TTC549 (cell line): Measurements from ENCODE around the gene CDK6.

Source experiments
- FAIRE-seq: peaks from 2 replicates; lab custom pipeline; 2012; peaks lifted over from hg19 to GRCh38; lab: Jason Lieb, UNC

CDK6 gene

DNA sequence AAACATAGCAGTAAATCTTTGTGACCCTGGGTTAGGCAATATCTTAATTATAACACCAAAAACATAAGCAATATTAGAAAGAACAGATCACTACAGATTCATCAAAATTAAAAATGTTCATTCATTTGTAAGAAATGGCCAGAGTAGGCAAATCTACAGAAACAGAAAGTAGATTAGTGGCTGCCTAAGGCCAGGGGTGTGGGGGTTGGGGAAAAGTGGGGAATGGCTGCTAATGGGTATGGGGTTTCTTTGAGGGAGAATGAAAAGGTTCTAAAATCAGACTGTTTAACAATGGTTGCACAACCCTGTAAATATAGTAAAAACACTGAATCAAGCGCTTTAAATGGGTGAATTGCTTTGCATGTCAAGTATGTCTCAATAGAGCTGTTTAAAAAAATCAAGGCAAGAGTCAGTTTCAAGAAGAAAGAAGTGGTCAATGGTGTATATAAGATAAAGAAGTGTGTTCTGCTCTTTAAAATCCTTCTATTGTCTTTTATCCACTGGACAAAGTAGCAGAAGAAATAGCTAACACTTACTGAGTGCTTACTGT is 42.6 kb downstream of the CDK6 start:
- no peak for FAIRE-seq

DNA sequence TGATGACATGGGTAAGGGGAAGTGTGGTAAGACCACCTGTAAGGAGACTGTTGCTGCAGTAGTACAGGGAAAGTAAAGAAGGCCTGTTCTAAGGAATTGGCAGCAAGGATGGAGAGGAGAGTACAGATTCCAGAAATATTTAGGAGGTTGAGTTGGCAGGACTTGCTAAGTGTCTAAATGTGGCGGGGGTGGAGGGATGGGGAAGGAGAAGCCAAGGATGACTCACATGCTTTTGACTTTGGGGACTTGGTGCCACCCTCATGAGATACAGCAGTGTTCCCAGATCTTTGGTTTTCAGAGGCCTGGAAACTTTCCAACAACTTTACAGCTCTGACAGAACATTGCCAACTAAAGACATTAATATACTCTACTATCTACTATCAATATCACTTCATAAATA is 45.4 kb downstream of the CDK6 start:
- FAIRE-seq = no peak

DNA sequence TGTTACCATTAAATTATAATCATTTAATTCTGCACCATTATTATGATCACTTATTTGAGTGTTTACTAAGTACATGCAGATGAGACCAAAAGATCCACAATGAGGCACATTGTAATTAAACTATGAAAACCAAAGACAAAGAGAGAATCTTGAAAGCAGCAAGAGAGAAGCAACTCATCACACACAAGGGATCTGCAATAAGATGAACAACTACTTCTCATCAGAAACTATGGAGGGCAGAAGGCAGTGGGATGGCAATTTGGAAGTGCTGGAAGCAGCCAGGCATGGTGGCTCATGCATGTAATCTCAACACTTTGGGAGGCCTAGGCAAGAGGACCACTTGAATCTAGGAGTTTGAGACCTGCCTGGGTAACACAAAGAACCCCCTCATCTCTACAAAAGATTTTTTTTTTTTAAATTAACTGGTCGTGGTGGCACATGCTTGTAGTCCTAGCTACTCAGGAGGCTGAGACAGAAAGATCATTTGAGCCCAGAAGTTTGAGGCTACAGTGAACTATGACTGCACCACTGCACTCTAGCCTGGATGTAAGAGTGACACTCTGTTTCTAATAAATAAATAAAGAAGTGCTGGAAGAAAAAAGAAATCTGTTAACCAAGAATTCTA is 47.7 kb downstream of the CDK6 start:
- FAIRE-seq = no peak

DNA sequence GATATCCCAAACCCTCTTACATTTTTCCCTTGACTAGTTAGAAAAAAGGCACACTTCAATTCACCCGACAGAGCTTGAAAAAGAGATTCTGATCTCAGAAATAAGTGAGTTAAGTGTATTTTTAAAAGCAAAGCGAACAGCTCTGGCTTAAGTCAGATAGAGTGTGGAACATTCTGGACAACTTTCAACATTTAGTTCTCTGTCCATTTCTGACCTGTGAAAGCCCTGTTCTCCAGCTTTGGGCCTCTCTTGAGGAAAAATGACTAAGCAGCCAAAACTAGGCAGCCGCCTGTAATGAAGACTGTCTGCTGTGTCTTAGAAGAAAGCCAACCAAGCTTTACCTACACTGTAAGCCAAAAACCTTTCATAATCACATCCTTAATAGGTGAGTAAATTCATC is 50.5 kb downstream of the CDK6 start:
- FAIRE-seq = no peak

DNA sequence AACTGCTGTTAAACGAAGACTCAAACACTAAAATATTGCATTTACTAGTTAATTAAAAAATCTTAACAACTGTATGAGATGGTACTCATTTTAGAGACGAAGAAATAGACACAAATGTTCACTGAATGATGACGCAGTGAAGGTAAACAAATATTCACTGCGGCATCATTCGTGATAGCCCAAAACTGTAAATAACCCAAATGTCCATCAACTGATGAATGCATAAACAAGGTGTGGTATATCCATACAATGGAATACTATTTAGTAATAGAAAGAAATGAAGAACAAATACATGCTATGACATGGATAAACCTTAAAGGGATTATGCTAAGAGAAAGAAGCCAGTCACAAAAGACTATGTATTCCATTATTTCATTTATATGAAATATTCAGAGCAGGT is 51.4 kb downstream of the CDK6 start:
- FAIRE-seq = no peak

DNA sequence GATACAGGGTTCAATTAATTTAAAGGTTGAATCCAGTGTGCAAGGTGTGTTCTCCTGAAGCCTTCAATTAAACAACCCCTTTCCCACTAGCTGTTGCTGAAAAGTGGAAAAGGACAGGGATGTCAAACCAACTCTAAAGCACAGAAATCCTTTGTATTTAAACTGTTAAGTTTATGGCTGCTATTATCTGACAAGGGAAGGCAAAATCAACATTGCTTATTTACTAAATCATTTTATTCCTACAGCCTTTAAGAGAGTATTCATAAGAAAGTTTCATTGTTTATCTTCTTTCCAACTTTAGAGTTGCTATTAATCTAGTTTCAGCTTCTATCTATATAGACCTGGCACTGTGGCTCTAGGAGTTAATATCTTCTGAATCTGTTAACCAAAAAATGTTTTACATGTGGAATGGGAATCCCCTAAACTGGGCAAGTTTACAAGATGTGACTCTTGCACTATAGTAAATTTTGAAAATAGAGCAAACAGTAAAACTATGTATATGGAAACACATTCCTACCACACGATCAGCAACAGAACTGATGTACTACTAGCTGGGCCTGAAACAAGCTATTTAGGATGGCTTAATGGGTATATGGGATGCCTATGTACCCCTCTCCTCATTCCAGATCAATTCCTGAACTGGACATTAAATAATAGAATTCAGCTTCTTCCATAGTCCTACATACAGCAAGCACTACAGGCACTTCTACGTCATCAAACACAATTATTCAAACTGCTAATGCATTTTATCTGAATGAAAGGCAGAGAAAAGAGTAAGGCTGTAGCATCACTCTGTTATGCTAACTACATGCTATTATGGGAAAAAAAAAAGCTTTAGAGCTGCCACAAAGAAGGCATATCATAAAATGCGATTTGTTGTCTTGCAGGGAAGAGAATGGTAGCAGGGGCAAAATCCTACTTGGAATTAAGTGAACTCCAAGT is 52.8 kb downstream of the CDK6 start:
- no peak for FAIRE-seq

DNA sequence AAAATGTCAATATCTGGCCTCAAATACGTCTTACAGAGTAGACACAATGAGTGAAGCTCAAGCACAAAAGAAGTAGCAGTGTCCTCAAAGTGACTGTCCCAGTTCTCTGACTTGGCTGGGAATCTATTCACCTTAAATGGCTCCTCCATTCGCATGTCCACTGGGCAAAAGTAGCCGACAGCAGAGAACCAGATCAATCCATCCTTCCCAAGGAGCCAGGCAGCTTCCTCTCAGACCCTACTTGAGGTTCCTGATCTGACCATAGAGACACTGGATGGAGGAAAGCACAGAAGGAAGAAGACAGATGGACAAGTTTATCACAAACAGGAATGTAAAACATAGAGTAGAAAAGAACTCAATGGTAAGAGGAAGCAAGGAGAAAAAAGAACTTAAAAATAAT is 53.5 kb downstream of the CDK6 start:
- FAIRE-seq = no peak

DNA sequence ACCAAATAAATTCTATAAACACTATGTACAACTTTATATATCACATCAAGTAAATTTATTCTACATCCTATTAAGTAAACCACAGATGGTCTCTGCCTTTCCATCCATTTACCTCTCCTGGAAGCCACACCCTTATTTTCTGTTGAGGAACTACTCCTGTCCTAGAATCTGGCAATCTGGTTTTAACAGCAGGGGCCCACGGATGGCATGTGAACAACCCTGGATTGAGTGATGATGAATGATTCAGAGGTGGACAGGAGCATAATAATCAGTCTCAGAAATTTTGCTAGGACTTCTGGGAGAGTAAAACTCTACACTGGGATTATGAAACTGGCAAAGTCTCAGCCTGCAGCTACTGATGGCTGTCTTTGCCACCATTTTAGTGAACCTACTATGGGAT is 54.1 kb downstream of the CDK6 start:
- no peak for FAIRE-seq

DNA sequence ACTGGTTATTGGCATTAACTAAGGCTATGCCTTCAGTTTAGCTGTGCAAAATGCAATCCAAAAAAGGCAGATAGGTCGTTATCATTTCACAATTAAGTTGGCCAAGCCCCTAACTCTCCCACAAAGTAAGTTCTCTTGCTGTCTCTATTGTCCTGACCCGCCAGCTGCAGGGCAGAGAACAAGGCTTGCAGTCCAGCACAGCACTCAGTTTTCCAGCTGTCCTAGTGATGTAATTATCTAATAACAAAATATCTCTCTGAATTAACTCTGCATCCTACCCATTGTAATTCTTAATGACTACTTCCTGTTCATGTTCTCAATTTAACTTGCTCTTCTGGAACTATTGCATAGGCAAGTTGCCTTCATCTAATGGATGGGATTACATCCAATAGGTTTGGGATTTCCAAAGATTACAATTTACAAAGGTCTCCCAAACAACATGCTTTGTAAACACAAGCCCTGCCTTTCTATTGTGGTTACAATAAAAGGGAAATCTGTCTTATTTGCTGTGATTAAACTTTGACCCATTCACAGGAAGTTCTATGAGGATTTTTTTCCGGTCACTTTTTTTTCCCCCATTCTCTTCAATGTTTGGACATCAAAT is 55.2 kb downstream of the CDK6 start:
- FAIRE-seq = no peak

DNA sequence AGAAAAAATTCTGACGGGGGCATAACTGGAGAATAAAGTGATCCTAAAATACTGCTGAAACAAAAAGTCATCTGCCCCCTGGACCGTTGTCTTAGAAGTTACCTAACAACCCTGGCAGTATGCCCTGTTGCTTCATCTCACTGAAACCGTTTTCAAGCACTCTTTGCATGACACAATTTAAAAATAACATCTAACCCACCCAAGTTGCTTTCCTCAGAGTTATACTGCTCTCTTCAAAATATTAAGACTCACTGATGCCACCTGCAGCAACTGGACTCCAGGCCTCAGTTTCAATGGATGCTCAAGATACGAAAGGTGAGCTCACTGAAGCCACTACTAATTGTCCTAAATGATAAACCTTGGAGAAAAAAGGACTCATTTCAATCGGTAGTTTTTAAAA is 57.4 kb downstream of the CDK6 start:
- FAIRE-seq = no peak

DNA sequence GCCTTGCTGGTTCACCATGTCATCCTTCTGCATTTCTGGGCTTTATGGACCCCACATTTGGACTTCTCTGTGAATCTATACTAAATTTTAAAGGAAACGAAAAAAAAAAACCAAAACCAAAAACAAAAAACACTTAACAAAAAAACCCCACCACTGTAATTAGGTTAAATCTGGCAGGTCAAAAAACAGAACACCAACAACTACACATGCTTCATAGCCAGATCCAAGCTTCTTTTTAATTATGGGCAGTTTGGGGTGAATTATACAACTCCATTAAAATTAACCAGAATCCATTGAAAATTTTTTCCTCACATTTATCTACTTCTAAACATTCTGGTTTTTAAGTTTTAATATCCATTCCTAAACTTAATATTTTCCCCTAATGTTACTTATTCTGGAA is 58.4 kb downstream of the CDK6 start:
- no peak for FAIRE-seq

DNA sequence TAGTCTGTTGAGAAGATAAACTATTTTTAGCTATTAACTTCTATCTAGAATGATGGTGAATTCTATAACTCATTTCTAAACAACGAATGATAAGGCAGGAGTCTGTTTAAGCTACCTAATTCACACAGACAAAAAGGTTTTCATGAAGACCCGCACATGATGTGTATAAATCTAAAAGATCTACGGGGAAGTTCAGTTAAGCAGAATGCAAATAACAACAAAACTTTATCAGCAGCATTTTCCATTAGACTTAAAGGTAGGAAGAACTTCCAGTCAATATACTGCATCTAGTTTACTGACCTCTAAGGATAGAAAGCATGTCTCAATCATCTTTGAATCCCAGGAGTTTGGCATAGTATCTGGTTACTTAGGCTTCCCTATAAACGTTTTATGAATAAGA is 62.6 kb downstream of the CDK6 start:
- FAIRE-seq = no peak

DNA sequence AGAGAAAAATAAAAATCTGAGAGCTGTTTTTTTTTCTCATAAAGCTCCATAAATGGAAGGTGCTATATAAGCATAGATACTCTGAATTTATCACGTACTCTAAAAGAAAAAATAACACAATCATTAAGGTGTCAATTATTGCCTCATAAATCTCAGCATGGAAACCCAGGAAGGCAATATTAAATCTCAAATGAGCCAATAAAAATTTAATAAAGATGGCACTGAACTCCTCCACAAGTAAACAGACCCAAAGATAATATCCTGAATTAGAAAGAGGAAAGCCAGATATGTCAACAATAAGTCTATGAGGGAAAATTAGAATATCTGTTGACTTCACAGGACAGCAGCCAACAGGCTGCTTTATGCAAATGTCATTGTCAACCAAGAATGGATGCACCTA is 66.5 kb downstream of the CDK6 start:
- FAIRE-seq = no peak

DNA sequence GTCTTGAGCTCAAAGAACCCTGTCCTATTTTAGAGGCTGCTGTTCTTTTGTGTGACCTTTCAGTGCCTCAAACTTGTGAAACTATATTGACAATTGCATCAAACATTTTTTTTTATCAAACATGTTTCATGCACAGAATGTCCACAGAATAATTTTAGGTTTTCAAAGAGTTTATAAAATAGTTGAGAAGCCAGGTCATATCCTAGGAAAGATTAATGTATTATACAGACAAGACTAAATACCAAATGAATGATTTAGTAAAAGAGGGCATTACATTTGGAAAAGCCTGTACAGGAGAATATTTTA is 67.0 kb downstream of the CDK6 start:
- FAIRE-seq = no peak

DNA sequence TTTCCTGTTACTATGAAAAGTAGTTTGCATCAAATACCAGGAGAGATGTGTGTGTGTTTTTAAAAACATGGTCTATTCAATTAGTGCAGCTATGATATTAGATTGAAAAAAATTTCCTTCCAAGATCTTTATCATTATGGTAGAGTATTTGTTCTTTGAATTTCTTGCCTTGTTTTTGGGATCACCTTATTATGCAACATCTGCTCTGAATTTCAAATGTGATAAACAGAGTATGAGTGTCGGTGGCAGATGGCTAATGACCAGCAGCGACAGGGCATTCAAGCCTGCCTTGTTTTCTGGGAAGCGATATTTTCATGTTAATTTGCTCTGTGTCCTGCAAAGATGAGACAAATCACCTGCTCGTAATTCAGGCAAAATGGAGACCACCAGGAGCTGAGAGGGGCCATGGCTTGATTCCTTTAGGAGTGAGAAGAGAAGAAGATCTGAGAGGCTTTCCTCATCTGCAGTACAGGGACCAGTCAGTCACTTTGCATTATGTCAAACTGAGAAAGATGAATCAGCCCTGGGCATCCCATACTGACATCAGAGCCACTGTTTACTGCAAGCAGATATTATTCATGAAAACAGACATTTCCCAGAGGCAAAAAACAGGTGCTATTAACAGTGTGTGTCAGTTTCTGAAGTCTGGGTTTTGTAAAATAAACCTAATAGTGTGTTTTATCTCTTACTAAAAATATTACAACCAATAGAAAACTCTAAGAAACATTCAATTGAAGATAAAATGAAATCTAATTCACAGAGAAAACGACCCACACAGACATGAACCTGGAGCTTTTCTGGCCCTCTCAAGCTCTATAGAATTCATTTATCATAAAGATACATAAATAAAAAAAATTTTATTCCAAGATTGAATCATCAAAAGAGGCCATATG is 67.6 kb downstream of the CDK6 start:
- FAIRE-seq = no peak

DNA sequence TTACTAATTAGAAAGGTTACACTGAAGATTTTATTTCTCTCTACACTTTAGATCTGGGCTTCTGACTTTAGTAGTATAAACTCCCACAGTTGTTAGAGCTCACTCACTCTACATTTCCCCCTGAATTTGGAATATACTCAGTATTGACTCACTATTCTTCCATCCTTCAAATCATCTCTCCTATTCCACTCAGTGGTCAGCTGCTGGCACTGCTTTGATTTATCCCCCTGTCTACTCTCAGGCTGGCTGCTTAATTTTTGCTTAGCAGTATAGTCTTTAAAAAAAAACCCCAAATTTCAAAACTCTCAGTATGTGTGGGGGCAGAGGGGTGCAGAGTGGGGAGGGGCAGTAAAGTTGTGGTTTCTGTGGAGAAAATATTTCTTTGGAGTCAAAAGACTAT is 68.9 kb downstream of the CDK6 start:
- no peak for FAIRE-seq

DNA sequence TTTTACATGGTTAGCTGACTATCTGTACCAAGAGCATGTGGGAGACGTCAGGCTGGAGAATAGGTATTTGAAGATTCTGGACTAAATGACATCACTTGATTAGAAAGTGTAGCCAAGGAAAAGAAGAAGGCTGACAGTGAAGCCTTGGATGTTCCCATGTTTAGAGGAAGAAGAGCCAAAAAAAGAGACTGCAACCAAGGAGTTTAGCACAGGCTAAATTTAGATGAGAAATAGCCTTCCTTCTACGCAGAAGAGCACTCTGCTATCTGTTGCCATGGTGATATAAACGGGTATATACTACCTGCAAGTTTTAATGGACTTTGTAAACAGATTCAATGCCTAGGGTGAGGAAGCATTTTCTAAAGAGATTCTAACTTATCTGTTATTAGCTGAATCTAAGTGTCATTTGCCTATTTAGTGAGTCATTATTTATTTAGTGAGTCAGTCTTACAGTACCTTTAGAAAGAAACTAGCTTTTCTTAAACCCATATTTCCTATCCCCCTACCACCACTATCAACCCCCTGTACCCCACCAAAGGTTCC is 69.8 kb downstream of the CDK6 start:
- FAIRE-seq = no peak

DNA sequence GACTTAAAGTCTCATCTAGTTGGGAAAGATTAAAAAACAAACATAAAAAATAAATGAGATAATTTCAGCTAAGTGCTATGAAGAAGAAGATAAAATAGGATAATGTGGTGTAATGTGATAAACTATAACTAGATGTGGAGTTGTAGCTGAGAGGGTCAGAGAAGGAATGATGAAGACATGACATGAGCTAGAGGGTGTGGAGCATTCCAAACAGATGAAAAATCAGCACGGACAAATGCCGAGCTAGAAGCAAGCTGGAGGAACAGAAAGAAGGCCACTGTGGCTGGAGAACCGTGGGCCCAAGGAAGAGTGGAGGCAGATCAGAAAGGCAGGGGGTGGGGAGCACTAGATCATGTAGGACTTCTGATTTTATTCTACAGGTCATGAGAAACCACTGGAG is 70.6 kb downstream of the CDK6 start:
- no peak for FAIRE-seq

DNA sequence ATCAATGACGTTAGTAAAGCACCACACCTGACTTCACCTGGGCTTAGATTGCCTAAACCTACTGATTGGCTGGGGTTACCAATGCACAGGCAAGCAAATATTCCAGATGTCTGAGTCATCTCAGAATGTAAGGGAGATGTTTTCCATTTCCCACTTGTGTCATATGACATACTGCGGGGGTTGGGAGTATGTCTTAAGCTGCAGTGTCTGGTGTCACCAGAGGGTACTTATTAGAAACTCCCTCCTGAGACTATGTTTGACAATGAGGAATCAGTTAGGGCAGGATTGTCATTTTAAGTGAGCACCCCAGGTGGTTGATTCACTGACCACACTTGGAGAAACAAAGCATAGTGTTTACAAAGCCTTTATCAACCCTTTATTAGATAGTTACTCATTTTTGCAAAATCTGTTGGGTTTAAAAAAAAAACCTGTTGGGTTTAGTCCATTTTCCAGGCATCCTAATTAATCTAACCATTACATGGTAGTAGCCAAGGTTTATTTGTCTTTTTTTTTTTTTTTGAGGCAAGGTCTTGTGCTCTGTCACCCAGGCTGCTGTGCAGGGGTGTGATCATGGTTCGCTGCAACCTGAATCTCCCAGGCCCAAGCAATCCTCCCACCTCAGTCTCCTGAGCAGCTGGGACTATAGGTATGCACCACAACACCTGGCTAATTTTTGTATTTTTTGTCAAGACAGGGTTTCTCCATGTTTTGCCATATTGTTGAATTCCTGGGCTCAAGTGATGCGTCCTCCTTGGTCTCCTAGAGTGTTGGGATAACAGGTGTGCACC is 72.5 kb downstream of the CDK6 start:
- no peak for FAIRE-seq

DNA sequence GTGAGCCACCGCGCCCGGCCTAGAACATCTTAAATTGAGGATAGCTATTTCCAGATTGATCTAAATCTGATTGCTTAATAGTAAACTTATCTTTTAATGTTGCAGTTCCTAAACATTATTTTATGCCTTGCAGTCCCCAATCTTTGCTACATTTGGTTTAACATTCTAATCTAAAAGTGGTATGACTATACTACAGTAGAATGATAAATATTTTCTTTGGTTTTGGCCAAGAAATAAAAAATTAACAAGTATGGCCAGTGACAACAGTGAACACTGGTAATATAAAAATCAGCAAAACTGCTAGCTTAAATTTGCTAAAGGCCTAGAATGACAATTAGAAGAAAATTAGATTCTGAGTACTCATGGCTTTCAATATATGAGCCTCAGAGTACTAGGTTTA is 73.5 kb downstream of the CDK6 start:
- FAIRE-seq = no peak

DNA sequence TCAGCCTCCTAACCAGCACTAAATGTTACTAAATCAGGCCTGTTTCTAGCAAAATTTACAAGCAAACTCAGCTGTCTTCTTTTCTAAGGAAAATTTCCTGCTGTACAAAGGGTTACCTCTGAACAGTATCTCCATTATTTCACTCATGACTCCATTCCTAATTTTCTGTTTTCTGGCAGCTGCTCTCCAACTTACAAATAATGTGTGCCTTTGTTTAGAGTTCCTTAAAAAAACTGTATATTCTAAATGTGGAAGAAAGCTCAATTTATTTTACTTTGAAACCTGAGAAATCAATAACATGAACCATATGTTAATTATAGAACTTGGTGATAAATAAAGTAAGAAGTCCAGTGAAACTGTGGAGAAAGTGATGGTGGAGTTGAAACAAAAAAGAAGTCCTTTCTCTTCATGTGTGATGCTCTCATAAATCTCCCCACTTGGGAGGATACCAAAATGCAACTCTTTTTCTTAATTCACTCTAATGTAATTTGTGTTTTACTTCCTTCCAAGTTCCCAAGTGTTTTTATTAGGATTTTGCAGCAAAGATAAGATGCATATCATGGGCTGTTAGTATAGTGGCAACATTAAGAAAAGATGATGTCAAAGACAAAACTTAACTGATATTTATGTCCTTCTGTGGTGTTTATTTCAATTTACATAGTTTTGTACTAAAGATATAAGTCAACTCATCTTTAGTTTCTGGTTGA is 74.8 kb downstream of the CDK6 start:
- FAIRE-seq = no peak
